ENCODE measurements around the gene HNRNPAB.

The HNRNPAB gene

GRCh38 chr5:178204182-178204934 lies at the start of gene HNRNPAB:
HNRNPAB (plus strand) TSS chr5:178204533; CDS start chr5:178204838, 305 bp downstream.
- peak; percentile 96 to 97 for DNase-seq

- DNase-seq: no peak
These were observed 49.3 kb upstream of the HNRNPAB start for GRCh38 chr5:178155065-178155464.

- no peak for DNase-seq
These were observed 44.2 kb upstream of the HNRNPAB start for GRCh38 chr5:178160176-178160575.

- DNase-seq: no peak
These were observed 41.9 kb upstream of the HNRNPAB start for GRCh38 chr5:178162481-178162880.

- peak; percentile 90 to 91 for DNase-seq
These were observed 40.3 kb upstream of the HNRNPAB start for GRCh38 chr5:178163772-178164735.

- DNase-seq: no peak
These were observed 38.8 kb upstream of the HNRNPAB start for GRCh38 chr5:178165581-178165980.

GRCh38 chr5:178170455-178170854 lies 33.9 kb upstream of the HNRNPAB start:
- DNase-seq: no peak

GRCh38 chr5:178174456-178174855 lies 29.9 kb upstream of the HNRNPAB start:
- DNase-seq: no peak

GRCh38 chr5:178176791-178177190 lies 27.5 kb upstream of the HNRNPAB start:
- no peak for DNase-seq

GRCh38 chr5:178177569-178177968 lies 26.8 kb upstream of the HNRNPAB start:
- DNase-seq: no peak

- no peak for DNase-seq
These were observed 24.0 kb upstream of the HNRNPAB start for GRCh38 chr5:178180141-178180863.

- no peak for DNase-seq
These were observed 22.0 kb upstream of the HNRNPAB start for GRCh38 chr5:178182158-178182876.

GRCh38 chr5:178186427-178186826 lies 17.9 kb upstream of the HNRNPAB start:
- DNase-seq: no peak

- DNase-seq: no peak
These were observed 17.3 kb upstream of the HNRNPAB start, which contains the start of gene GMCL2 for GRCh38 chr5:178187014-178187413. GMCL2 (minus strand) TSS chr5:178187371; CDS start chr5:178187299, 72 bp downstream.

- no peak for DNase-seq
These were observed 14.9 kb upstream of the HNRNPAB start for GRCh38 chr5:178189433-178189832.

- DNase-seq: no peak
These were observed 12.7 kb upstream of the HNRNPAB start for GRCh38 chr5:178191661-178192060.

GRCh38 chr5:178192244-178192643 lies 12.1 kb upstream of the HNRNPAB start:
- DNase-seq: no peak

- peak in 1 of 2 donors; percentile 0 for DNase-seq
These were observed 11.5 kb upstream of the HNRNPAB start for GRCh38 chr5:178192787-178193186.

GRCh38 chr5:178193251-178193809 lies 11.0 kb upstream of the HNRNPAB start:
- DNase-seq: peak in 1 of 2 donors; percentile 7

GRCh38 chr5:178194026-178194425 lies 10.3 kb upstream of the HNRNPAB start:
- DNase-seq: peak in 1 of 2 donors; percentile 10

- no peak for DNase-seq
These were observed 8.0 kb upstream of the HNRNPAB start for GRCh38 chr5:178196281-178196812.

GRCh38 chr5:178196986-178197385 lies 7.3 kb upstream of the HNRNPAB start:
- no peak for DNase-seq
